H1 (cell line): ENCODE measurements around the gene SBF2. TPM values are rescaled to one million over a fixed set of nuclear protein-coding genes. Genes with fewer than 3 reads are reported as not detected.

ENCODE experiments used
- CTCF ChIA-PET: fragments of 300-600 bp; sonication (Branson Sonifier 250); formaldehyde crosslinking; loops from one replicate; lab custom pipeline; 2021; ENCODE audit not compliant: partially characterized antibody; lab: Charles Lee
- POLR2A ChIA-PET: fragments of 300-600 bp; sonication (Branson Sonifier 250); formaldehyde crosslinking; loops from one replicate; lab custom pipeline; 2021; ENCODE audit warnings: inconsistent platforms; ENCODE audit not compliant: partially characterized antibody; lab: Charles Lee
- DNase-seq, 2 experiments: peaks; one replicate each; pipeline versions ENCODE4 v3.0.0 to v3.0.0-alpha.2; 2010 to 2022; ENCODE audit warnings: low spot score in 2 of 2, low read depth in 1 of 2, mixed read lengths in 1 of 2
- FAIRE-seq: peaks from 2 replicates; lab custom pipeline; 2011; peaks lifted over from hg19 to GRCh38; lab: Jason Lieb, UNC
- H2AFZ ChIP-seq: 2 replicates; pipeline ENCODE4 v1.8.1; 2012; ENCODE audit warnings: low read length, inconsistent platforms
- H2AK5ac ChIP-seq: 2 replicates; pipeline ENCODE4 v1.6.1; 2013; ENCODE audit warnings: low read depth, low read length
- H2BK120ac ChIP-seq: replicated peaks from 2 replicates; pipeline ENCODE3; 2013; ENCODE audit warnings: low read depth, low read length, inconsistent platforms
- H2BK12ac ChIP-seq: 2 replicates; pipeline ENCODE4 v1.6.1; 2013; ENCODE audit warnings: low read depth, low read length
- H2BK15ac ChIP-seq: 2 replicates; pipeline ENCODE4 v1.6.1; 2013; ENCODE audit warnings: low read length
- H2BK20ac ChIP-seq: 2 replicates; pipeline ENCODE4 v1.6.1; 2013; ENCODE audit warnings: low read length
- H2BK5ac ChIP-seq: 2 replicates; pipeline ENCODE4 v1.6.1; 2013; ENCODE audit warnings: low read depth, low read length
- H3K14ac ChIP-seq: 2 replicates; pipeline ENCODE4 v1.6.1; 2013; ENCODE audit warnings: inconsistent platforms; ENCODE audit not compliant: insufficient read length
- H3K18ac ChIP-seq: 2 replicates; pipeline ENCODE4 v1.6.1; 2013; ENCODE audit warnings: low read length; ENCODE audit errors: extremely low read depth
- H3K23ac ChIP-seq: 2 replicates; pipeline ENCODE4 v1.6.1; 2013; ENCODE audit warnings: inconsistent platforms; ENCODE audit not compliant: insufficient read length
- H3K23me2 ChIP-seq: 2 replicates; pipeline ENCODE4 v1.6.1; 2013; ENCODE audit warnings: low read depth, low read length
- H3K27ac ChIP-seq: 2 replicates; pipeline ENCODE4 v1.6.1; 2011; ENCODE audit warnings: low read depth, low read length, inconsistent platforms
- H3K27me3 ChIP-seq, 4 experiments: replicated peaks in 1 of 4; 1 replicate in 1 of 4; 2 replicates in 3 of 4; pipeline versions ENCODE4 v1.6.1 to v1.8.1; 2011 to 2013; ENCODE audit warnings: low read length in 3 of 4, mild to moderate bottlenecking in 3 of 4, inconsistent platforms in 2 of 4, mixed read lengths in 2 of 4, moderate library complexity in 1 of 4; ENCODE audit not compliant: control insufficient read depth in 3 of 4, insufficient read depth in 3 of 4; ENCODE audit errors: extremely low read depth in 1 of 4
- H3K36me3 ChIP-seq, 4 experiments: 2 replicates each; pipeline versions ENCODE4 v1.6.1 to v1.8.1; 2011 to 2013; ENCODE audit warnings: mild to moderate bottlenecking in 4 of 4, low read length in 3 of 4, moderate library complexity in 2 of 4, control low read depth in 1 of 4, inconsistent platforms in 1 of 4; ENCODE audit not compliant: insufficient read depth in 4 of 4, control insufficient read depth in 2 of 4
- H3K4ac ChIP-seq: replicated peaks from 2 replicates; pipeline ENCODE3; 2013; ENCODE audit warnings: low read length, low read depth, mixed read lengths, inconsistent platforms; ENCODE audit not compliant: insufficient read length
- H3K4me1 ChIP-seq, 4 experiments: replicated peaks in 1 of 4; 1 replicate in 1 of 4; 2 replicates in 3 of 4; pipeline versions ENCODE4 v1.6.1 to v1.8.1; 2011 to 2013; ENCODE audit warnings: low read length in 3 of 4, inconsistent platforms in 2 of 4, mixed read lengths in 1 of 4; ENCODE audit not compliant: insufficient read depth in 4 of 4, control insufficient read depth in 3 of 4
- H3K4me2 ChIP-seq, 2 experiments: 2 replicates each; pipeline versions ENCODE4 v1.6.1 to v1.8.1; 2011 to 2013; ENCODE audit warnings: low read depth in 2 of 2, low read length in 2 of 2, control low read depth in 1 of 2, inconsistent platforms in 1 of 2, mild to moderate bottlenecking in 1 of 2; ENCODE audit not compliant: insufficient read depth in 1 of 2
- H3K4me3 ChIP-seq, 4 experiments: fragments of 200-600, 300-600 bp in 1 of 4; sonication (generic), shearing (Covaris generic), sonication (Bioruptor Twin) in 1 of 4; 2 replicates each; pipeline versions ENCODE4 v1.5.1 to v1.8.1; 2011 to 2016; ENCODE audit warnings: low read length in 4 of 4, low read depth in 3 of 4, control low read depth in 2 of 4, inconsistent platforms in 2 of 4, mild to moderate bottlenecking in 2 of 4, mixed read lengths in 1 of 4, moderate library complexity in 1 of 4; ENCODE audit not compliant: insufficient read depth in 2 of 4; ENCODE audit errors: extremely low read depth in 1 of 4
- H3K56ac ChIP-seq: replicated peaks from 2 replicates; pipeline ENCODE3; 2013; ENCODE audit warnings: low read depth, mild to moderate bottlenecking, mixed read lengths, low read length, inconsistent platforms; ENCODE audit not compliant: insufficient read length
- H3K79me1 ChIP-seq: 2 replicates; pipeline ENCODE4 v1.6.1; 2013; ENCODE audit warnings: low read depth, low read length, control low read depth
- H3K79me2 ChIP-seq, 2 experiments: 2 replicates each; pipeline versions ENCODE4 v1.6.1 to v1.8.1; 2012 to 2013; ENCODE audit warnings: low read length in 2 of 2, mild to moderate bottlenecking in 2 of 2, inconsistent platforms in 1 of 2; ENCODE audit not compliant: insufficient read depth in 2 of 2, control insufficient read depth in 1 of 2
- H3K9ac ChIP-seq, 4 experiments: replicated peaks in 1 of 4; 1 replicate in 1 of 4; 2 replicates in 3 of 4; pipeline versions ENCODE4 v1.6.1 to v1.8.1; 2011 to 2013; ENCODE audit warnings: low read depth in 3 of 4, low read length in 3 of 4, control low read depth in 2 of 4, mild to moderate bottlenecking in 2 of 4, moderate library complexity in 2 of 4, inconsistent platforms in 1 of 4; ENCODE audit errors: extremely low read depth in 1 of 4
- H3K9me3 ChIP-seq, 2 experiments: 2 replicates each; pipeline versions ENCODE4 v1.6.1 to v1.8.1; 2012 to 2013; ENCODE audit warnings: mild to moderate bottlenecking in 2 of 2, moderate library complexity in 2 of 2, control low read depth in 1 of 2, inconsistent platforms in 1 of 2, low read depth in 1 of 2, low read length in 1 of 2, mixed read lengths in 1 of 2; ENCODE audit not compliant: insufficient read depth in 2 of 2
- H4K20me1 ChIP-seq, 2 experiments: replicated peaks in 1 of 2; 2 replicates each; pipeline versions ENCODE3 to v1.8.1; 2011 to 2013; ENCODE audit warnings: inconsistent platforms in 2 of 2, low read length in 2 of 2, mild to moderate bottlenecking in 1 of 2; ENCODE audit not compliant: insufficient read depth in 2 of 2, control insufficient read depth in 1 of 2
- H4K5ac ChIP-seq: 2 replicates; pipeline ENCODE4 v1.6.1; 2013; ENCODE audit warnings: low read length, low read depth, mixed read lengths, inconsistent platforms; ENCODE audit not compliant: insufficient read length
- H4K8ac ChIP-seq: 2 replicates; pipeline ENCODE4 v1.8.0; 2013; ENCODE audit warnings: mild to moderate bottlenecking, moderate library complexity, low read length, inconsistent platforms; ENCODE audit not compliant: insufficient read depth; ENCODE audit errors: extremely low read depth
- H4K91ac ChIP-seq: replicated peaks from 2 replicates; pipeline ENCODE3; 2013; ENCODE audit warnings: low read length, mixed read lengths, inconsistent platforms; ENCODE audit not compliant: insufficient read length
- CEBPB ChIP-seq: IDR thresholded peaks from 2 replicates; pipeline ENCODE4 v1.6.1; 2012; ENCODE audit warnings: low read depth, low read length
- POLR2AphosphoS5 ChIP-seq: IDR thresholded peaks from 2 replicates; pipeline ENCODE4 v1.6.1; 2011; ENCODE audit warnings: low read depth, low read length
- RNF2 ChIP-seq: fragments of 200-900, 300-1000 bp; sonication (generic); IDR thresholded peaks from 2 replicates; pipeline ENCODE4 v1.7.1; 2016; ENCODE audit warnings: borderline replicate concordance, low read depth, mild to moderate bottlenecking, antibody characterized with exemption, low read length; ENCODE audit not compliant: poor library complexity, severe bottlenecking; ENCODE audit errors: missing control alignments
- SAP30 ChIP-seq: fragments of 300-600 bp; sonication (generic); IDR thresholded peaks from 2 replicates; pipeline ENCODE4 v1.7.1; 2012; ENCODE audit warnings: low read length, moderate library complexity, mild to moderate bottlenecking, inconsistent platforms; ENCODE audit not compliant: insufficient read depth, insufficient replicate concordance
- ZNF274 ChIP-seq: IDR thresholded peaks from 2 replicates; pipeline ENCODE4 v1.7.0; 2012; ENCODE audit warnings: low read length, borderline replicate concordance; ENCODE audit errors: extremely low read depth
- WGBS, 2 experiments: shearing (Covaris generic) in 1 of 2; methylation state at CpG; one replicate each; pipeline versions ENCODE4 v1.1.6 to v1.1.7; 2013 to 2015; ENCODE audit warnings: low lambda C conversion rate in 2 of 2, mixed read lengths in 2 of 2, inconsistent platforms in 1 of 2, low coverage in 1 of 2, missing lambda C conversion rate in 1 of 2; ENCODE audit not compliant: insufficient replicate concordance in 2 of 2, insufficient coverage in 1 of 2, insufficient read length in 1 of 2; ENCODE audit errors: extremely low coverage in 1 of 2, missing lambda C conversion rate in 1 of 2; 5-methylcytosine and 5-hydroxymethylcytosine counted together
- polyA plus RNA-seq, 7 experiments: library from polyadenylated mRNA; depleted of rRNA in 3 of 7; stranded (reverse) in 5 of 7; unstranded in 2 of 7; fragments of >200 nt in 5 of 7; fragments of 200-250 nt in 2 of 7; gene quantifications; 1 replicate in 5 of 7; 2 replicates in 1 of 7; 4 replicates in 1 of 7; pipeline versions ENCODE4 v1.2.1 to v1.2.3, GENCODE V29; 2011 to 2013; ENCODE audit warnings: missing spikeins in 2 of 7, mixed read lengths in 2 of 7
- total RNA-seq: library from RNA; stranded (reverse); fragmentation: NEBNext Ultra II Directional; extraction: Animal tissue kit (Norgen Biotek cat#: 25700); gene quantifications from 2 replicates; pipeline ENCODE4 v1.2.1, GENCODE V29; 2021

The SBF2 gene
- total and polyA plus RNA-seq, 2 of the 8 experiments (the other 6 are each of a cell fraction or from before 2014, with no cell fraction given) = 36.7 to 50.5 TPM

DNA sequence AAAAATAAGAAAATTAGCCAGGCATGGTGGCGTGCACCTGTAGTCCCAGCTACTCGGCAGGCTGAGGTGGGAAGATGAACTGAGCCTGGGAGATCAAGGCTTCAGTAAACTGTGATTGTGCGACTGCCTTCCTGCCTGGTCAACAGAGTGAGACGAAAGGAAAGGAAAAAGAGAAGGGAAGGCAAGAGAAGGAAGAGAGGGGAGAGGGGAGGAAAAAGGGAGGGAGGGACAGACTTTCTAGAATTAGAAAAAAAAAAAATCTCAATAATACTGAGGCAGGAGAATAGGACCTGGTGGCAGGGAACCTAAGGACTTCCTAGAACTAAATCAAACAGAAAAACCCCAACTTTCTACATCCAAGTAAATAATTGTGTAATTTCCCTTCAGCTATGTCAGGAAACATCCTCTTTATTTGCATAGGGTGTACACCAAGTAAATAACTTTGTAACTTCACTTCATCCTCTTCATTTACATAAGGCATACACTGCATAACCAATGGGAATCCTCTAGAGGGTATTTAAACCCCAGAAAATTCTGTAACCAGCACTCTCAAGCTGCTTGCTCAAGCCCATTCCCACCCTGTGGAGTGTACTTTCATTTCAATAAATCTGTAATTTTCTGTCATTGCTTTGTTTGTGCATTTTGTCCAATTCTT lies 8.7 kb downstream of the SBF2 start:
- Histone ChIP-seq H3K9ac (no peak overlapping the region), H3K4ac (no peak overlapping the region)
- POLR2A ChIA-PET = interaction anchor here (0.7 to 1.7 kb wide), 2 partner anchors 17 to 189 kb away, joined by 4 to 6 read pairs; no protein-coding TSS in a partner anchor
- no peak for TF ChIP-seq ZNF274
- TF ChIP-seq SAP30 = no peak
- no peak for TF ChIP-seq RNF2
- TF ChIP-seq CEBPB = no peak
- TF ChIP-seq POLR2AphosphoS5 = no peak
- TF ChIP-seq, all 59 proteins: peak for 0
- DNase-seq (no peak), FAIRE-seq (no peak)
- H3K79me2 ChIP-seq = peaks cover 0 to 90% of the 10 kb centered on the region in 2 experiments; a peak in 2 of 4 replicates
- H4K5ac ChIP-seq = no peak overlapping the region
- H4K91ac ChIP-seq = no peak overlapping the region
- H3K36me3 ChIP-seq = no peaks in the 10 kb centered on the region
- CTCF ChIA-PET = interaction anchor here (0.6 to 1.5 kb wide), 2 partner anchors 31 to 78 kb away, joined by 3 to 4 read pairs; no protein-coding TSS in a partner anchor
- no peak overlapping the region for H3K18ac ChIP-seq
- no peak overlapping the region for H3K4me2 ChIP-seq
- H2BK5ac ChIP-seq = no peak overlapping the region
- H3K4me1 ChIP-seq = peaks cover 3 to 7% (median 4%) of the 10 kb centered on the region in 4 experiments; a peak in 4 of 7 replicates
- 83% methylated on average over 4 of the region's 4 CpGs; no CpG with 5 or more reads in 1 of the 2 experiments for WGBS, 2 experiments
- peaks cover 4% of the 10 kb centered on the region; the same call in 1 of the 2 replicates for H3K79me1 ChIP-seq
- H2BK12ac ChIP-seq = no peak overlapping the region
- no peak overlapping the region for H3K23ac ChIP-seq
- H2BK15ac ChIP-seq = no peak overlapping the region
- no peaks in the 10 kb centered on the region for H3K27me3 ChIP-seq
- H3K23me2 ChIP-seq = no peaks in the 10 kb centered on the region; the same call in 1 of the 2 replicates
- no peak overlapping the region for H3K56ac ChIP-seq
- no peak overlapping the region for H2AK5ac ChIP-seq
- H2AFZ ChIP-seq = no peak overlapping the region
- H3K27ac ChIP-seq = no peak overlapping the region
- H4K20me1 ChIP-seq = peaks cover 0 to 5% of the 10 kb centered on the region in 2 experiments
- no peak overlapping the region for H2BK120ac ChIP-seq
- no peak overlapping the region for H3K4me3 ChIP-seq
- H2BK20ac ChIP-seq = no peak overlapping the region
- no peaks in the 10 kb centered on the region for H3K9me3 ChIP-seq
- H3K14ac ChIP-seq = no peak overlapping the region
- no peak overlapping the region for H4K8ac ChIP-seq
